Cardiac muscle cell (in vitro differentiated cells and primary cell): ENCODE results near the gene SBNO1. TPM values are rescaled to one million over a fixed set of nuclear protein-coding genes. Genes with fewer than 3 reads are reported as not detected.

ENCODE experiments used
- DNase-seq, 2 donors: peaks; one replicate each; pipeline versions ENCODE4 v3.0.0 to v3.0.0-alpha.2; 2010 to 2017; ENCODE audit warnings: low read depth in 1 of 2, low spot score in 1 of 2
- H3K27ac ChIP-seq: fragments of 200-600 bp; sonication (generic); 2 replicates; pipeline ENCODE4 v1.5.1; 2016
- H3K27me3 ChIP-seq: fragments of 200-600 bp; sonication (generic); 2 replicates; pipeline ENCODE4 v1.6.0; 2016; ENCODE audit warnings: control low read depth
- H3K36me3 ChIP-seq: fragments of 200-600 bp; sonication (generic); 2 replicates; pipeline ENCODE4 v1.5.1; 2016; ENCODE audit warnings: control low read depth
- H3K4me1 ChIP-seq: fragments of 200-600 bp; sonication (generic); 2 replicates; pipeline ENCODE4 v1.8.1; 2017; ENCODE audit warnings: low read depth, mild to moderate bottlenecking, mixed run types
- H3K4me3 ChIP-seq: fragments of 200-600 bp; sonication (generic); 2 replicates; pipeline ENCODE4 v1.5.1; 2016; ENCODE audit warnings: mild to moderate bottlenecking
- H3K9me3 ChIP-seq: fragments of 200-600 bp; sonication (generic); 2 replicates; pipeline ENCODE4 v1.5.1; 2017; ENCODE audit warnings: low read depth, mild to moderate bottlenecking, control low read depth
- CTCF ChIP-seq: IDR thresholded peaks from 2 replicates; pipeline ENCODE4 v1.5.1; 2012; ENCODE audit warnings: low read depth, mild to moderate bottlenecking, low read length
- polyA plus RNA-seq: library from polyadenylated mRNA; unstranded; fragments of >200 nt; fragmentation: Nextera tagmentation; extraction: Ambion mirVana; gene quantifications from 2 replicates; pipeline ENCODE4 v1.2.1, GENCODE V29; 2016
- total RNA-seq: library from RNA; depleted of rRNA; stranded (reverse); fragments of >200 nt; gene quantifications from 2 replicates; pipeline ENCODE4 v1.2.3, GENCODE V29; 2016

The SBNO1 gene
- total and polyA plus RNA-seq, 2 experiments from 2014 or later, result 10.4 to 17.7 TPM

- H3K4me1 ChIP-seq, result no peaks in the 10 kb centered on the region
- H3K9me3 ChIP-seq, result no peaks in the 10 kb centered on the region
- H3K36me3 ChIP-seq, result peaks cover 65% of the 10 kb centered on the region
- H3K27ac ChIP-seq, result peak overlapping the region; percentile 86
- no peak for TF ChIP-seq CTCF
- no peaks in the 10 kb centered on the region for H3K27me3 ChIP-seq
- no peak for DNase-seq
- no peak overlapping the region for H3K4me3 ChIP-seq
These were observed 58.4 kb downstream of the SBNO1 start for GRCh38 chr12:123306200-123306599.

GRCh38 chr12:123305136-123305535 is 59.5 kb downstream of the SBNO1 start:
- Histone ChIP-seq H3K4me1 (no peaks in the 10 kb centered on the region), H3K36me3 (peaks cover 59% of the 10 kb centered on the region), H3K4me3 (no peak overlapping the region), H3K27me3 (no peaks in the 10 kb centered on the region), H3K9me3 (no peaks in the 10 kb centered on the region), H3K27ac (peak overlapping the region; percentile 86)
- peak in 1 of 2 donors; percentile 20 for DNase-seq
- TF ChIP-seq CTCF, result no peak

GRCh38 chr12:123293178-123293760 is 71.4 kb downstream of the SBNO1 start:
- Histone ChIP-seq H3K27me3 (no peaks in the 10 kb centered on the region), H3K4me1 (no peaks in the 10 kb centered on the region), H3K4me3 (no peak overlapping the region), H3K27ac (no peak overlapping the region), H3K36me3 (peaks cover 53% of the 10 kb centered on the region), H3K9me3 (no peaks in the 10 kb centered on the region)
- DNase-seq, result no peak
- no peak for TF ChIP-seq CTCF

GRCh38 chr12:123289911-123290310 is 74.7 kb downstream of the SBNO1 start:
- TF ChIP-seq CTCF, result no peak
- Histone ChIP-seq H3K9me3 (no peaks in the 10 kb centered on the region), H3K36me3 (peaks cover 23% of the 10 kb centered on the region), H3K4me1 (no peaks in the 10 kb centered on the region), H3K27ac (no peak overlapping the region), H3K4me3 (no peak overlapping the region), H3K27me3 (no peaks in the 10 kb centered on the region)
- DNase-seq, result no peak

- no peak for DNase-seq
- no peaks in the 10 kb centered on the region for H3K27me3 ChIP-seq
- no peaks in the 10 kb centered on the region for H3K4me1 ChIP-seq
- no peak overlapping the region for H3K4me3 ChIP-seq
- no peak overlapping the region for H3K27ac ChIP-seq
- TF ChIP-seq CTCF, result no peak
- no peaks in the 10 kb centered on the region for H3K9me3 ChIP-seq
- H3K36me3 ChIP-seq, result peaks cover 16% of the 10 kb centered on the region
These were observed 75.8 kb downstream of the SBNO1 start for GRCh38 chr12:123288751-123289346.
